HUES6 (cell line): ENCODE results near the gene NLRX1.
"Not testable (repeated sequence)": the region's sequence is repeated elsewhere in the genome, so short reads cannot be mapped to it uniquely, and the experiment has no call there.

Experiments
- H3K27ac ChIP-seq: 2 replicates; pipeline ENCODE4 v1.7.0; 2013; ENCODE audit warnings: low read depth, mild to moderate bottlenecking, low read length, inconsistent platforms
- H3K27me3 ChIP-seq: 2 replicates; pipeline ENCODE4 v1.6.1; 2013; ENCODE audit warnings: low read length; ENCODE audit not compliant: control insufficient read depth, insufficient read depth
- H3K36me3 ChIP-seq: 2 replicates; pipeline ENCODE4 v1.6.1; 2013; ENCODE audit warnings: low read length; ENCODE audit not compliant: control insufficient read depth, insufficient read depth
- H3K4me1 ChIP-seq: 2 replicates; pipeline ENCODE4 v1.6.1; 2013; ENCODE audit warnings: low read length; ENCODE audit not compliant: control insufficient read depth, insufficient read depth
- H3K4me3 ChIP-seq: 2 replicates; pipeline ENCODE4 v1.5.1; 2013; ENCODE audit warnings: low read depth, low read length
- H3K9ac ChIP-seq: one replicate; pipeline ENCODE4 v1.6.1; 2013; ENCODE audit warnings: mild to moderate bottlenecking, low read length
- H3K9me3 ChIP-seq: 2 replicates; pipeline ENCODE4 v1.6.1; 2013; ENCODE audit warnings: low read depth, low read length; ENCODE audit not compliant: control insufficient read depth, insufficient read depth

Gene NLRX1

DNA sequence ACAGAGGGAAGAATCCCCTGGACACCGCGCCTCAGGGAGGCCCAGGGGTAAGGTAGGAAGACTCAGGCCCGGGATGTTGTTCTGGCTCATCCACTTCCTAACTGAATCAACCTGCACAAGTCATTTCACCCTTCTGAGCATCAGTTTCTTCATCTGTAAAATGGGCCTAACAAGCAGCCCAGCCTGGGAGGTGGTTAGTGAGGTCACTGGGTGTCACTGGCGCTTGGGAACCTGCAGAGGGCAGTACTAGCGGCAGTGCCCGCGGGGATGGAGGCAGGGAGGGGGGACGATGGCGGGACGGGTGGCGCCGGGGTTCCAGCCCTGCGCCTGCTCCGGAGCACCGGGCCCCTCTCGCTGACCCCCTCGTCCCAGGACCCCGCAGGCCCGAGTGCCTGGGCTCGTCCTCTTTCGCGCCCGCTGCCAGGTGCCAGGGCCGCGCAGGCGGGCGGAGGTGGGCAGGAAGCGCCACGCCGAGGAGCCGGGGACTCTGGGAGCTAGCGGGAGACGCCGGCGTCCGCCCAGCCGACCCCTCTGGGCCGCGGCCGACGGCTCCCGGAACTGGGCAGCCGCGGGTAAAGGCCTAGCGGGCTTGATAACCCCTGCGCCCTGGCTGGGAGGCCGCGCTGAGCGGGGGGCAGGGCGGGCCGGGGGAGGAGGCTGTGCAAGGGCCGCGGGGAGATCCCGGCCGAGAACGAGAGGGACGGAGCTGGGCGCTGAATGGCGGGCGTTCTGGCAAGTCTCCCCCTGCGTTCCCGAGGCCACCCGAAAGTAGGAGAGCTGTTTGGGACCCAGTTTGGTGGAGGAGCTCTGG is at the start of gene NLRX1:
Gene NLRX1 (plus strand): TSS at position 255 of the 811 bp plus-strand sequence. CDS start 2,679 bp downstream, outside the sequence.
- Histone ChIP-seq H3K4me3 (peak within 1 kb of the TSS; percentile 78), H3K27ac (peak within 1 kb of the TSS; percentile 73), H3K9ac (peak within 1 kb of the TSS; percentile 85), H3K36me3 (no peaks in the 10 kb centered on the region), H3K4me1 (peaks cover 21% of the 10 kb centered on the region), H3K9me3 (no peaks in the 10 kb centered on the region), H3K27me3 (no peaks in the 10 kb centered on the region)

GRCh38 chr11:119118946-119119345 is 49.6 kb upstream of the NLRX1 start:
- no peak overlapping the region for H3K9ac ChIP-seq
- H3K27ac ChIP-seq, result no peak overlapping the region
- peaks cover 3% of the 10 kb centered on the region for H3K36me3 ChIP-seq
- no peaks in the 10 kb centered on the region for H3K27me3 ChIP-seq
- H3K4me3 ChIP-seq, result no peak overlapping the region
- H3K4me1 ChIP-seq, result peaks cover 17% of the 10 kb centered on the region
- H3K9me3 ChIP-seq, result no peaks in the 10 kb centered on the region

- no peak overlapping the region for H3K27ac ChIP-seq
Observed at GRCh38 chr11:119120639-119121007, 47.9 kb upstream of the NLRX1 start.

DNA sequence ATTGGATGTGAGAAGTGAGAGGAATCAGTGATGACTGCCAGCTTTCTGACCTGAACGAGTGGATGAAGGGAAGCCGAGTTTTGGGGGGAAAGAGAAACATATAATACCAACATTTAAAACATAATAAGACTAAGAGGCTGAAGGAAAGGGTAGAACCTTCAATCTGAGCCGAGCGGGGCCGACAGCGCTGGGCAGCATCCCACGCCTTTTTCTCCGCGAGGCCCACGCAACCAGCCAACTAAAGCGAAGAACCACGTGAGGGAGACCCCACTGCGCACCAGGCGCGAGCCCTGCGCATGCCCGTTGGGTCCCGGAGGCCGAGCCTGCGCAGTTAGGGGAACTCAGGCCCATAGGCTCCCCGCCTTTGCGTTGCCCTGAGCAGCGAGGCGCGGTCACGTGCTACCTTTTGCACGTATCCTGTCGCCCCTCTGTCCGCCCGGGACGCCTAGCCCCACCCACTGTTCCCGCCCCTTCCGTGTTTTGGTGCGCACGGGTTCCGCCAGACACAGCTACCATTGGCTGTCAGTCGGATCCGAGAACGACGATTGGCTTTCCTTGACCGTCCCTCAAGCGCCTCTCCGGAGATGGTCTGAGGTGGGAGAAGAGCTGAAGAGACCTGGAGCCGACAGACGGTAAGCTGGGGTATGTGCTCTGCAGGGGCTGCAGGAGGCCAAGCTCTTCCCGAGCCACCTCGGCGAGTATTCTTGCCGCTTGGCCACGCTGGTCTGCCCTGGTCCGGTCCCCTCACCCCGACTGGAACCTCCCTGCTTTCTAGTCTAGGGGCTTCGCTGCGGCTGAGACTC is 47.3 kb upstream of the NLRX1 start, which contains the start of gene HINFP:
Gene HINFP (plus strand): TSS at position 573 of the 803 bp plus-strand sequence. CDS start 5,365 bp downstream, outside the sequence.
- Histone ChIP-seq H3K9me3 (no peaks in the 10 kb centered on the region), H3K4me3 (peak within 1 kb of the TSS; percentile 96), H3K4me1 (peaks cover 14% of the 10 kb centered on the region), H3K36me3 (peaks cover 9% of the 10 kb centered on the region), H3K27ac (peak within 1 kb of the TSS; percentile 66; the same call in 1 of the 2 replicates), H3K9ac (peak within 1 kb of the TSS; percentile 93), H3K27me3 (no peaks in the 10 kb centered on the region)

More at GRCh38 chr11:119120639-119121007, 47.9 kb upstream of the NLRX1 start:
- Histone ChIP-seq H3K27me3 (no peaks in the 10 kb centered on the region), H3K4me1 (peaks cover 17% of the 10 kb centered on the region), H3K9me3 (no peaks in the 10 kb centered on the region), H3K4me3 (peak overlapping the region; percentile 65), H3K36me3 (peaks cover 9% of the 10 kb centered on the region), H3K9ac (peak overlapping the region; percentile 69)

GRCh38 chr11:119121811-119122124 is 46.8 kb upstream of the NLRX1 start:
- Histone ChIP-seq H3K36me3 (peaks cover 13% of the 10 kb centered on the region), H3K9ac (peak overlapping the region; percentile 93), H3K4me3 (peak overlapping the region; percentile 96), H3K4me1 (peaks cover 14% of the 10 kb centered on the region; the same call in 1 of the 2 replicates), H3K9me3 (no peaks in the 10 kb centered on the region), H3K27me3 (no peaks in the 10 kb centered on the region), H3K27ac (peak overlapping the region; percentile 66; the same call in 1 of the 2 replicates)

DNA sequence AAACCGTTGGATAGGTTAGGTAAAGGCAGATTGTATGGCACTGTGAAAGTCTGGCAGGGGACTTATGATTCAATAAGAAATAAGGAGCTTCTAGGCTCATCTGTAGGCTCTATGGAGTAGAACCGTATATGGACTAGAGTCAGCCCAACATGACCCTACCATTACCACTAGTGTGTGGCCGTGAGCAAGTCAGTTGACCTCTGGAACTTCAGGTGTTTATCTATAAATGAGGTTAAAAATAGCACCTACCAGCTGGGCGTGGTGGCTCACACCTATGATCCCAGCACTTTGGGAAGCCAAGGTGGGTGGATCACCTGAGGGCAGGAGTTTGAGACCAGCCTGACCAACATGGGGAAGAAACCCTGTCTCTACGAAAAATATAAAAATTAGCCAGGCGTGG is 42.7 kb upstream of the NLRX1 start:
- no peak overlapping the region for H3K4me3 ChIP-seq
- H3K4me1 ChIP-seq, result peaks cover 7% of the 10 kb centered on the region; the same call in 1 of the 2 replicates
- H3K27ac ChIP-seq, result no peak overlapping the region
- H3K9me3 ChIP-seq, result no peaks in the 10 kb centered on the region
- H3K9ac ChIP-seq, result no peak overlapping the region
- H3K36me3 ChIP-seq, result peaks cover 36% of the 10 kb centered on the region
- H3K27me3 ChIP-seq, result no peaks in the 10 kb centered on the region

GRCh38 chr11:119126675-119127268 is 41.8 kb upstream of the NLRX1 start:
- Histone ChIP-seq H3K27ac (no peak overlapping the region), H3K4me1 (peaks cover 6% of the 10 kb centered on the region; the same call in 1 of the 2 replicates), H3K4me3 (no peak overlapping the region), H3K27me3 (no peaks in the 10 kb centered on the region), H3K9me3 (no peaks in the 10 kb centered on the region), H3K36me3 (peaks cover 46% of the 10 kb centered on the region), H3K9ac (no peak overlapping the region)

DNA sequence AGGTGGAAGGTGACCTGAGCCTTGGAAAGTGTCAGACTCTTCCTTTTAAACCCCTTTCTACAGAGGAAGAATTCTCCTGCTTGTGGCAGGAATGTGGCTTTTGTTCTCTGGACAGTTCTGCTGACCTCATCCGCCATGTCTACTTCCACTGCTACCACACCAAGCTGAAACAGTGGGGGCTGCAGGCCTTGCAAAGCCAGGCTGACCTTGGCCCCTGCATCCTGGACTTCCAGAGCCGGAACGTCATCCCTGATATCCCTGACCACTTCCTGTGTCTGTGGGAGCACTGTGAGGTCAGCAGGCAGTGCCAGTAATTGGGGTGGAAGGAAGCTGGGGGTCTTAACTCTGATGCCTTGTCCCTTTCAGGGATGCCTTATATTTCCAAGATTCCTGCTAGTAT is 37.9 kb upstream of the NLRX1 start:
- H3K4me3 ChIP-seq, result no peak overlapping the region
- H3K27ac ChIP-seq, result no peak overlapping the region
- no peaks in the 10 kb centered on the region for H3K27me3 ChIP-seq
- no peak overlapping the region for H3K9ac ChIP-seq
- no peaks in the 10 kb centered on the region for H3K4me1 ChIP-seq
- H3K36me3 ChIP-seq, result peaks cover 65% of the 10 kb centered on the region
- H3K9me3 ChIP-seq, result no peaks in the 10 kb centered on the region

- Histone ChIP-seq H3K4me3 (no peak overlapping the region), H3K36me3 (peaks cover 47% of the 10 kb centered on the region), H3K9ac (no peak overlapping the region), H3K27me3 (no peaks in the 10 kb centered on the region), H3K9me3 (no peaks in the 10 kb centered on the region), H3K27ac (no peak overlapping the region), H3K4me1 (no peaks in the 10 kb centered on the region)
Observed at GRCh38 chr11:119134389-119134978, 34.0 kb upstream of the NLRX1 start.

GRCh38 chr11:119139276-119139675 is 29.2 kb upstream of the NLRX1 start:
- H3K9me3 ChIP-seq, H3K36me3 ChIP-seq, H3K9ac ChIP-seq, H3K4me1 ChIP-seq, H3K27ac ChIP-seq, H3K27me3 ChIP-seq, H3K4me3 ChIP-seq: not testable (repeated sequence)
